Measurements from ENCODE around the gene MCC. TPM values are rescaled to one million over a fixed set of nuclear protein-coding genes. Genes with fewer than 3 reads are reported as not detected.
A peak's percentile ranks its signal among the peaks of the same experiment; 100 is the strongest.

Gene MCC
- total and polyA plus RNA-seq, 2 of the 4 experiments (the other 2 are of a cell fraction) = 5.0 to 20.6 TPM

- no peak overlapping the region for H3K18ac ChIP-seq (ENCODE audit: low read depth, low read length)
- ChIA-PET POLR2A (ENCODE audit: unreplicated experiment) (no interaction called here), CTCF (no interaction called here)
- H3K27ac ChIP-seq (ENCODE audit: insufficient read depth, low read length) = no peak overlapping the region
- no peaks in the 10 kb centered on the region for H4K20me1 ChIP-seq (ENCODE audit: insufficient read depth, low read length)
- H4K91ac ChIP-seq (ENCODE audit: insufficient read depth, low read depth, low read length) = no peak overlapping the region
- no peak overlapping the region for H2AK5ac ChIP-seq (ENCODE audit: low read depth, low read length)
- WGBS, 2 experiments (ENCODE audit: extremely low coverage in 2 of 2, insufficient read length in 1 of 2) = 100% methylated on average over 1 of the region's 1 CpG; no CpG with 5 or more reads in 1 of the 2 experiments
- no peak overlapping the region for H3K4me3 ChIP-seq (ENCODE audit: insufficient read depth, low read depth, low read length)
- no peak overlapping the region for H2BK5ac ChIP-seq (ENCODE audit: low read depth, low read length, poor library complexity, severe bottlenecking)
- H2BK20ac ChIP-seq (ENCODE audit: low read depth, low read length) = no peak overlapping the region
- H2AK9ac ChIP-seq (replicated peaks; ENCODE audit: low read depth, low read length, poor library complexity) = no peak overlapping the region
- 0 out of 2 replicates have a peak, but pooled peaks cover 3% of the 10 kb centered on the region for H3K9me1 ChIP-seq (ENCODE audit: insufficient read depth, low read length)
- no peak overlapping the region for H3K23ac ChIP-seq (ENCODE audit: low read depth, low read length)
- peaks cover 8% of the 10 kb centered on the region for H3K4me1 ChIP-seq (ENCODE audit: control insufficient read depth, insufficient read depth, low read length)
- H3K4ac ChIP-seq (ENCODE audit: low read depth, low read length) = no peak overlapping the region
- H3K4me2 ChIP-seq (ENCODE audit: low read depth, low read length) = no peak overlapping the region
- no peak overlapping the region for H4K8ac ChIP-seq (ENCODE audit: low read depth in 2 of 2, low read length in 2 of 2)
- H3K14ac ChIP-seq (replicated peaks; ENCODE audit: low read depth, low read length) = no peak overlapping the region
- H3K9me3 ChIP-seq (ENCODE audit: control insufficient read depth, insufficient read depth, low read length) = peaks cover 6% of the 10 kb centered on the region
- H3K27me3 ChIP-seq (ENCODE audit: control insufficient read depth, insufficient read depth, low read length) = no peaks in the 10 kb centered on the region
- H3K56ac ChIP-seq (ENCODE audit: extremely low read depth, insufficient read depth, low read length) = no peak overlapping the region
- no peak overlapping the region for H2BK120ac ChIP-seq (ENCODE audit: low read depth, low read length)
- H3K9ac ChIP-seq (ENCODE audit: low read depth, low read length) = no peak overlapping the region
- no peaks in the 10 kb centered on the region for H3K36me3 ChIP-seq (ENCODE audit: control insufficient read depth, insufficient read depth, low read length)
- ATAC-seq (ENCODE audit: low read depth) (no peak), DNase-seq (no peak)
- in situ Hi-C loops (cut with MboI; ENCODE audit: low sequenced_read_pairs) = no loop called here
- H3K79me1 ChIP-seq (ENCODE audit: low read depth in 1 of 2, low read length in 2 of 2) = no peaks in the 10 kb centered on the region
- TF ChIP-seq SMC3 (IDR thresholded peaks at IDR 0.05; ENCODE audit: low read depth, low read length) (no peak), POLR2A (IDR thresholded peaks at IDR 0.05; ENCODE audit: low read depth, low read length) (no peak), MAFK (IDR thresholded peaks at IDR 0.05; ENCODE audit: low read depth, low read length) (peak; percentile 57; the same call in 1 of the 2 replicates), RCOR1 (IDR thresholded peaks at IDR 0.05; ENCODE audit: insufficient replicate concordance, low read length) (no peak), RFX5 (IDR thresholded peaks at IDR 0.05; ENCODE audit: low read depth, low read length) (no peak), MAZ (IDR thresholded peaks at IDR 0.05; ENCODE audit: borderline replicate concordance, low read depth, low read length) (no peak)
- no TSS peak for BruUV-seq (replicated peaks)
- dilution Hi-C loops (cut with HindIII; ENCODE audit: low sequenced_read_pairs, unreplicated experiment) = no loop called here
- no peak overlapping the region for H2BK15ac ChIP-seq (ENCODE audit: low read depth, low read length)
- no peak overlapping the region for H4K5ac ChIP-seq (ENCODE audit: low read depth, low read length)
- intact Hi-C loops (cut with micrococcal nuclease) = no loop called here
- H2AFZ ChIP-seq (replicated peaks; ENCODE audit: low read length, poor library complexity) = no peak overlapping the region
Measured at GRCh38 chr5:113493446-113493845, 5.2 kb upstream of the MCC start.
